ENCODE measurements around the gene CDH12.

GRCh38 chr5:22088517-22088916 lies 764.6 kb downstream of the CDH12 start:
- TF ChIP-seq EZH2phosphoT487 (IDR thresholded peaks at IDR 0.05; ENCODE audit: insufficient read depth, low read depth) (no peak), EZH2 (IDR thresholded peaks at IDR 0.05; ENCODE audit: insufficient read depth, poor library complexity, severe bottlenecking) (no peak)
